OCI-LY1 (cell line): Measurements from ENCODE around the gene SLC22A23.

Source experiments
- EZH2 ChIP-seq: fragments of 200-600 bp; sonication (generic), shearing (Covaris generic); IDR thresholded peaks from 2 replicates; pipeline ENCODE4 v1.8.0; 2017; ENCODE audit warnings: borderline replicate concordance, mixed run types, mild to moderate bottlenecking, antibody characterized with exemption, low read length, moderate library complexity, mixed read lengths
- TF ChIP-seq, protein P1 (sequence below): fragments of 200-600 bp; sonication (generic), shearing (Covaris generic); IDR thresholded peaks from 2 replicates; pipeline ENCODE4 v1.5.1; 2017; ENCODE audit warnings: mild to moderate bottlenecking, antibody characterized with exemption, low read length, moderate library complexity, mixed read lengths

GRCh38 chr6:3428247-3428646 is 28.6 kb downstream of the SLC22A23 start:
- TF ChIP-seq, protein P1, sequence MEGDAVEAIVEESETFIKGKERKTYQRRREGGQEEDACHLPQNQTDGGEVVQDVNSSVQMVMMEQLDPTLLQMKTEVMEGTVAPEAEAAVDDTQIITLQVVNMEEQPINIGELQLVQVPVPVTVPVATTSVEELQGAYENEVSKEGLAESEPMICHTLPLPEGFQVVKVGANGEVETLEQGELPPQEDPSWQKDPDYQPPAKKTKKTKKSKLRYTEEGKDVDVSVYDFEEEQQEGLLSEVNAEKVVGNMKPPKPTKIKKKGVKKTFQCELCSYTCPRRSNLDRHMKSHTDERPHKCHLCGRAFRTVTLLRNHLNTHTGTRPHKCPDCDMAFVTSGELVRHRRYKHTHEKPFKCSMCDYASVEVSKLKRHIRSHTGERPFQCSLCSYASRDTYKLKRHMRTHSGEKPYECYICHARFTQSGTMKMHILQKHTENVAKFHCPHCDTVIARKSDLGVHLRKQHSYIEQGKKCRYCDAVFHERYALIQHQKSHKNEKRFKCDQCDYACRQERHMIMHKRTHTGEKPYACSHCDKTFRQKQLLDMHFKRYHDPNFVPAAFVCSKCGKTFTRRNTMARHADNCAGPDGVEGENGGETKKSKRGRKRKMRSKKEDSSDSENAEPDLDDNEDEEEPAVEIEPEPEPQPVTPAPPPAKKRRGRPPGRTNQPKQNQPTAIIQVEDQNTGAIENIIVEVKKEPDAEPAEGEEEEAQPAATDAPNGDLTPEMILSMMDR = no peak
- TF ChIP-seq EZH2 = no peak
